IPS DF 4.7 (cell line): ENCODE data around the gene DLAT.
"Not testable (repeated sequence)": the region's sequence is repeated elsewhere in the genome, so short reads cannot be mapped to it uniquely, and the experiment has no call there.

Experiments
- DNase-seq: peaks from one replicate; pipeline ENCODE4 v3.0.0-alpha.2; 2013; ENCODE audit warnings: low spot score; ENCODE audit errors: extremely low read depth

The DLAT gene

DNA sequence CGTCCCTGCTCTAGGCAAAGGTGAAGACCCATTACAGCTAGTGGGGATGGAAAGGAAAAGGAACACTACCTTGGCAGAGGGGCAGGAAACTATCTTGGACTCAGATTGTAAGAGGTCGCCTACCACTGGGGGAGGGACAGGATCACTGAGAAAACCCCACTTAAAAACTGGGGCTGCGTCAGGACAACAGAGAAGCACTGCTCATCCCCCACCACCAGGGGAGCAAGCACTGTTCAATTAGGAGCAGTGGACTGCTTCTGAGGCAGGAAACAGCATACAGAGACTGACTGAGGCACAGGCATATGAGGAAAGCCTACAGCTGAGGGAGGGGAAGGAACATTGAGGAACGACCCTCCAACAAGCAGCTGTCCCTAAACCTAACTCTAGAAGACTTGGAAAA is 20.8 kb upstream of the DLAT start:
- DNase-seq = no peak

- no peak for DNase-seq
Measured at GRCh38 chr11:112005422-112006094, 19.6 kb upstream of the DLAT start.

GRCh38 chr11:112006095-112006441 is 19.1 kb upstream of the DLAT start:
- not testable (repeated sequence) for DNase-seq

GRCh38 chr11:112011451-112011850 is 13.8 kb upstream of the DLAT start:
- not testable (repeated sequence) for DNase-seq

GRCh38 chr11:112012874-112013273 is 12.3 kb upstream of the DLAT start:
- no peak for DNase-seq

GRCh38 chr11:112013497-112014164 is 11.6 kb upstream of the DLAT start:
- DNase-seq = no peak

DNA sequence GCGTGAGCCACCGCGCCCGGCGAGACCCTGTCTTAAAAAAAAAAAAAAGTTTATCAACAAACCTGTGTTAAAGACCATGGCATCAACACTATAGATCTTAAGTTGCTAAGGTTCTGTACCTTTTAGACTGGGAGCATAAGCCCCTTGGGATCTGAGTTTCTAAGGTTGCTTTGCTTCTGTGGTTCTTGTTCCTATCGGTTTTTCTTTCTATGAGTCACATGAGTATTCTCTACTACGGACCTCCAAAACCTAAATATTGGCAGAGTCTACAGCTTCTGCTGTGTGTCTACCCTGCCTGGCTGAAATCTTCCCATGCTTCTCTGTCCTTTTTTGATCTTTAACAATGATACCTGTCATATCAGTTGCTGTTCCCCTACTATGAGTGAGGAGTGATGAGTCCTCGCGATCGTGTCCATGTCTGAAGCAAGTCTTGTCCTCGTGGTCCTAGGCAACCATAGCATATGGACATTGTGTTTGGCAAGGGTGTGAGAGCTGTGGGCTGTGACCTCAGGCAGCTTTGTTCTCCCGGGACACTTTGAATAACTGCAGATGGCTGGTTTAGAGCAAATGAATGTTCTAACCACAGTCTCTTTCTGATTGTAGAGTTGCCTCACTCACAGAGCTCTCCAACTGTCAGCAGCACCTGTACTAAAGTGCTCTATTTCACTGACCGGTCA is 9.0 kb upstream of the DLAT start:
- DNase-seq = no peak

DNA sequence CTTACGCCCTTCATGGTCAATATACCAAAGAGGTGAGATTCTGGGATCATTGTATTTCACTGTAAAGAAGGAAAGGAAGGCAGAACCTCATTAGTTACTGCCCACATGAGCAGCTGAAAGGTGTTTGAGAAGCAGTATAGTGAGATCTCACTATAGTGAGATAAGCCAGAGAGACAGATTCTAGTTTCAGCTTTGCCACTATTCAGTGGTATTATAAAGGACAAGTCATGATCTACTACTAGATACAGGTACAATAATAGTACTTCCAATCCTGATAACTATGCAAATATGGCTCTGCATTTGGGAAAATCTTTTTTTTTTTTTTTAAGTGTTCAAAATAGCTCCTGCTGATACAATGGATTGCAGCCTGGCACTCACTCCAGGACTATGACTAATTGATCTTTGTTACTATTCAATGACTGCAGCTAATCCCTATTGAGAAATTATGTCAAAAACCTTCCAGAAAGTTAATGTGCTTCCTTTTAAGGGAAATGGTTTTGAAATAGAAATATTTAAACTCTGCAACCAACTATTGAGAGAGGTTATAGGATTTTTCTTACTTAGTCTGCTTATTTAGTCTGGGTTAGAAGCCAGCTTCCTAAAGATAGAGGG is 8.3 kb upstream of the DLAT start:
- no peak for DNase-seq

- no peak for DNase-seq
Measured at GRCh38 chr11:112017538-112017937, 7.7 kb upstream of the DLAT start.

- no peak for DNase-seq
Measured at GRCh38 chr11:112019066-112019465, 6.1 kb upstream of the DLAT start.

GRCh38 chr11:112023104-112023503 is 2.1 kb upstream of the DLAT start:
- DNase-seq = no peak

GRCh38 chr11:112024178-112024772 is 933 bp upstream of the DLAT start:
- no peak for DNase-seq

DNA sequence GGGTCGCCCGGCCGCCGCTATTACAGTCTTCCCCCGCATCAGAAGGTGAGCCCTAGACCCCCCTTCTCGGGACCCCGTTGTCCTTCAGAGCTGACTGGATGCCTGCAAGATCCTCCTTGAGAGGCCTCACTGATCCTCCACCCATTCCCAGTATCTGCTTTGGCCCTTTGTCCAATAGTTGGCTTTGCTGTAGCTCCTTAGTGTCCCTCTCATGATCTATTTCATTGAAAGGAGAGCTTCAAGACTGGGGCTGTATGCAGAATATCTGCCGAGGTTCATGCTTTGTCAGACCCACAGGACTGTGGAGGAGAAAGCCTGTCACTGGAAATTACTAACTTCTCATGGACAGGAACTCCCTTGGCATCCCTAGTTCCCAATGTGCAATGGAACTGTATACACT is 499 bp downstream of the DLAT start:
- DNase-seq = no peak

- DNase-seq = not testable (repeated sequence)
Measured at GRCh38 chr11:112026784-112027410, 1.7 kb downstream of the DLAT start.

DNA sequence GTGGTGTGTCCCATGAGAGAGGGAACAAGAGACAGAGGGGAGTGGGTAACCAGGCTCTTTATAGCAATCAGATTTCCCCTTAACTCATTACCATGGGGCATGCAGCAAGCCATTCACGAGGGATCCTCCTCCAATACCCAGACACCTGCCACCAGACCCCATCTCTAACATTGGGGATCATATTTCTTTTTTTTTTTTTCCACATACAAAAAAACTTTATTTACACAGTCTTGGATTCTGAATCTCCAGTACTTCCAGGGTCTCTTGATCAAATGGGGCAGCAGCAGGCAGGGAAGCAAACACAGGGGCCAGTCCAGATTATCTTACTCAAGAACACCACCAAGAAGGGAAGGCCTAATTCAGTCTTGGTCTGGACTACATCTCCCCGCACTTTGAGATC is 4.3 kb downstream of the DLAT start:
- no peak for DNase-seq

DNA sequence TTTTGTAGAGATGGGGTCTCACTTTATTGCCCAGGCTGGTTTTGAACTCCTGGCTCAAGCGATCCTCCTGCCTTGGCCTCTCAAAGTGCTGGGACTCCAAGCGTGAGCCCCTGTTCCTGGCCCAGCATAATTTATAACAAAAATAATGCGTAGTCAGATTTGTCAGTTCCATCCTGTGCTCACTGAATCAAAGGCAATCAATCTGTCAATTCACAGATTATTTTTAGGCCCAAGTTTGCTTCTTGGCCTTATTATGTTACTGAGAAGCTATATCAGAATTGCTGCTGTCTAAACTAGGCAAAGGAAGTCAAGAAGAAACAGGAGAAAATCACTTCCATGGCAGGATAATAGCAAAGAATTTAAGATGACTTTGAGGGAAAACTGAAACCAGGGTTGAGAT is 8.7 kb downstream of the DLAT start:
- DNase-seq = no peak

GRCh38 chr11:112037527-112037926 is 12.3 kb downstream of the DLAT start:
- DNase-seq = no peak

DNA sequence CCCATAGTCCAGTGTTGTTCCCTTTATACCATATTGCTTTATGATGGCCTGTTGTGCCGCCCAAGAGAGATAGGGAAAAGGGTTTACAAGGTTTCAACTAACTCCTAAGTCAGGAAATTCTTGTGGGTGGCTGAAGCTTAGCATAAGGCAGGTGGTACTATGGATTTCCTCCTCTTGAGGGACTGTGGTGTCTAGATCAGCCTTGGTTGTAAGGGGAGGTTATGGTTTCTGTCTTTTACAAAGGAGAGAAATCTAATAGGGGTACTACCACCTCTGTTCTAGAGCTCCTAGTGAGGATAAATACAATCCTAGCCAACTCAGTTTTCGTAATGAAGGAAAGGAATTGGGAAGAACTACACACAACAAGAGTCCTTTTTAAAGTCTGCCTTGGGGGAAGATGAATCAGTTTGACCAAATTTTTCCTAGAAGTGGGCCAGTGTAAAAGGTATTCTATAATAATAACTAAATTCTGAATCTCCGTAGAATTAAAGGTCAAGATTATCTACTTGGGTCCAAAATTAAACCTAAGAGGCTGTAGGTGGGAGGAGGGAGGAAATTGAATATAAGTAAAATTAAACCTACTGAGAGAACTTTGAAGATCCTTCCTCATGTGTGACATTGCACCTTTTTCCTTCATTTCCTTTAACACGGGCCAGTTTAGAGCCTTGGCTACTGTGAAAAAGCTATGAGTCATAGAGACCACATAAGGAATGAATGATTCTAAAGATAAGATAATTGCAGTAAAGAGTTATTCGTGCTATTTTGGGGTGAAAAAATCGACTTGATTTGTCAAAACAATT is 17.2 kb downstream of the DLAT start:
- no peak for DNase-seq

DNA sequence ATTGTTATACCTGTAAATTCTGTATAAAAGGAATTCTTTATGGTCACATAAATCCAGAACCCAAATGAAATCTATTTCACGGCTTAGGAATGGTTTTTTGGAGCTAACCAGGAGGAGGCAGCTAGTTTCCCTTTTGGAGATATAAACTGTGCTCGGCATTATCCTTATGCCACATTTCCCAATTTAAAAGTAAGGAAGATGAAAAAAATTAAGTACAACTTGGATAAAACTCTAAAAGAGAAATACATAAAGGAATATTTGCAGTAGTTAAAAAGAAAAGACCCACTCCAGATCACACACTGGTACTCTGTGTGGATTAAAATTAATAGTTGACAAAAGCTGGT is 17.7 kb downstream of the DLAT start:
- DNase-seq = no peak

DNA sequence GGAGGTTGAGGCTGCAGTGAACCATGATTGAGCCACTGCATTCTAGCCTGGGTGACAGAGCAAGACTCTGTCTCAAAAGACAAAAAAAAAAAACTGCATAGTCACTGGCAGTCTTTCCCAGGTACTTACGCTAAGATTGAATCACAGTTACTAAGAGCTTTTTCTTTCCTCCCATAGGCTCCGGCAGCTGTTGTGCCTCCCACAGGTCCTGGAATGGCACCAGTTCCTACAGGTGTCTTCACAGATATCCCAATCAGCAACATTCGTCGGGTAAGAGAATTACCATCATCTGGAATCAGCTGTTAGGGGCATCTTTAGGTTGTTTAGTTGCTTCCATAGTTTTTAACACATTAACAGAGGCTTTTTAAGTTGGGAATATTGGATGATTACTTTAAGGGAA is 19.8 kb downstream of the DLAT start:
- DNase-seq = no peak

DNA sequence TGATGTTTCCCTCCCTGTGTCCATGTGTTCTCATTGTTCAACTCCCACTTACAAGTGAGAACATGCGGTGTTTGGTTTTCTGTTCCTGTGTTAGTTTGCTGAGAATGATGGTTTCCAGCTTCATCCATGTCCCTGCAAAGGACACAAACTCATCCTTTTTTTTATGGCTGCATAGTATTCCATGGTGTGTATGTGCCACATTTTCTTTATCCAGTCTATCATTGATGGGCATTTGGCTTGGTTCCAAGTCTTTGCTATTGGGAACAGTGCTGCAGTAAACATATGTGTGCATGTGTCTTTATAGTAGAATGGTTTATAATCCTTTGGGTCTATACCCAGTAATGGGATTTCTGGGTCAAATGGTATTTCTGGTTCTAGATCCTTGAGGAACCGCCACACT is 21.4 kb downstream of the DLAT start:
- not testable (repeated sequence) for DNase-seq
